ENCODE measurements around the gene CYP1A2. TPM values are rescaled to one million over a fixed set of nuclear protein-coding genes. Genes with fewer than 3 reads are reported as not detected.
A peak's percentile ranks its signal among the peaks of the same experiment; 100 is the strongest.

CYP1A2 gene
- total and polyA plus RNA-seq, 2 of the 13 experiments (the other 11 are each of a cell fraction or from before 2014, with no cell fraction given): 0.07 TPM; not detected in 1

GRCh38 chr15:74723754-74724334 lies 24.8 kb upstream of the CYP1A2 start (continued):
- no peak for TF ChIP-seq ZNF83 (CRISPR knock-in tag; IDR thresholded peaks at IDR 0.05; ENCODE audit: borderline replicate concordance)
- TF ChIP-seq ZNF792 (CRISPR knock-in tag; IDR thresholded peaks at IDR 0.05): no peak
- no peak for TF ChIP-seq BCLAF1 (IDR thresholded peaks at IDR 0.05)
- no peak for TF ChIP-seq MTF1 (CRISPR knock-in tag; IDR thresholded peaks at IDR 0.05)
- TF ChIP-seq FOXO4 (CRISPR knock-in tag; conservative IDR thresholded peaks at IDR 0.05): no peak
- no peak for TF ChIP-seq SRY (CRISPR knock-in tag; IDR thresholded peaks at IDR 0.05)
- no peak for TF ChIP-seq TEAD2 (CRISPR knock-in tag; IDR thresholded peaks at IDR 0.05)
- no peak for TF ChIP-seq RAD21 (CRISPR knock-in tag; IDR thresholded peaks at IDR 0.05)
- no peak for TF ChIP-seq ZBTB20 (CRISPR knock-in tag; IDR thresholded peaks at IDR 0.05; ENCODE audit: borderline replicate concordance, low read depth)
- TF ChIP-seq HMG20A (CRISPR knock-in tag; IDR thresholded peaks at IDR 0.05; ENCODE audit: borderline replicate concordance): no peak
- no peak for TF ChIP-seq ZNF569 (CRISPR knock-in tag; IDR thresholded peaks at IDR 0.05; ENCODE audit: borderline replicate concordance)
- no peak for TF ChIP-seq FOXA1 (IDR thresholded peaks at IDR 0.05)
- no peak for TF ChIP-seq FOXA1 (CRISPR knock-in tag; IDR thresholded peaks at IDR 0.05)
- TF ChIP-seq HHEX (CRISPR knock-in tag; IDR thresholded peaks at IDR 0.05): no peak
- no peak for TF ChIP-seq BATF2 (CRISPR knock-in tag; IDR thresholded peaks at IDR 0.05)
- TF ChIP-seq ZNF329 (CRISPR knock-in tag; IDR thresholded peaks at IDR 0.05; ENCODE audit: low read depth): no peak
- TF ChIP-seq EHMT2 (IDR thresholded peaks at IDR 0.05; ENCODE audit: borderline replicate concordance, low read depth, low read length): no peak
- no peak for TF ChIP-seq ZSCAN9 (CRISPR knock-in tag; IDR thresholded peaks at IDR 0.05; ENCODE audit: borderline replicate concordance)
- peak; percentile 56; the same call in 1 of the 2 replicates for TF ChIP-seq ARID4A (CRISPR knock-in tag; IDR thresholded peaks at IDR 0.05; ENCODE audit: borderline replicate concordance)
- no peak for TF ChIP-seq PITX1 (CRISPR knock-in tag; IDR thresholded peaks at IDR 0.05)
- no peak for TF ChIP-seq ZNF75D (CRISPR knock-in tag; IDR thresholded peaks at IDR 0.05; ENCODE audit: borderline replicate concordance)
- no peak for TF ChIP-seq GABPA (IDR thresholded peaks at IDR 0.05; ENCODE audit: low read depth, low read length)
- TF ChIP-seq GABPA (CRISPR knock-in tag; IDR thresholded peaks at IDR 0.05; ENCODE audit: low read depth): no peak; the same call in none of the 2 replicates
- TF ChIP-seq HNRNPL (IDR thresholded peaks at IDR 0.05; ENCODE audit: low read depth, low read length): no peak
